ENCODE measurements around the gene FGGY.

DNA sequence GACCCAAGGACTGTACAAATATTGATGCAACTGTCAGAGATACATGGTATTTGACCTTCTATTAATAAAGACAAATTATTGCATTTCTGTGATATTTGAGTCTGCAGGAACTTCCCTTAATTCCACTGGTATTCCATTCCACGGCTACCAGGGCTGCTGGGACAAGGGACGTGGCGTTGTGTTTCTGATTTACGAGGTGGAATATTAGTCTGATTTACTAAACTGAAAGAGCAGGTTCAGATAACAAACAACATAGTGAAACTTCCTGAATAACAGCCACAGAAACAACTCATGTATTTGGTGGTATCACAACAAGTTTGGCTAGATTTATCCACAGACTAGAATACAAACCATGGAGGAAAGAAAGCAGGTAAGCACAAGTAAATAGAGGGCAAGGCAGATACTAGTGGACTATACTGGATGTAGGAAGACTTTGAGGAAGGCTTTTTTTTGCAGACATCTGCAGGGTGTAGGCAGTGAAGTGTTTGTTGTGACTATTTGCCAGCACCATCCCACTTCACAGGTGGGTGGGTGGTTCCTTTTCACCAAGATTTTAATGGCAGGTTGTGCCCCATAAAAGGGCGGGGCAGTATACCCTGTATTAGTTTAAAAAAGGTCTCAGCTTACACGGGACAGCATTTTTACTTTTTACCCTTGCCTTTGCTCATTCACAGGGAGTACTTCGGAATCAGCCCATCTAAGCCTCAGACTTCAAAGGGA lies 100.4 kb downstream of the FGGY start:
- TF ChIP-seq SUZ12 (IDR thresholded peaks at IDR 0.05; ENCODE audit: extremely low read depth, insufficient read depth, insufficient read length): no peak
- TF ChIP-seq ZNF274 (IDR thresholded peaks at IDR 0.05; ENCODE audit: low read depth, low read length): no peak

All from NT2/D1 (cell line).